Mucosa of descending colon (tissue), 3 donors: Measurements from ENCODE around the gene DNAJC25. TPM values are rescaled to one million over a fixed set of nuclear protein-coding genes. Genes with fewer than 3 reads are reported as not detected.

ENCODE experiments used
- ATAC-seq: fragments of 200-7000 bp; cut with Tn5 transposase; one replicate; pipeline ENCODE4 v1.9.1; 2020; ENCODE audit warnings: mild to moderate bottlenecking, moderate library complexity
- DNase-seq, 3 donors: peaks; one replicate each; pipeline ENCODE4 v3.0.0-alpha.2; 2020
- H3K36me3 ChIP-seq: fragments of 200-600 bp; one replicate; pipeline ENCODE4 v1.8.0; 2021; ENCODE audit warnings: low read depth, mild to moderate bottlenecking
- H3K4me1 ChIP-seq: fragments of 200-600 bp; one replicate; pipeline ENCODE4 v1.8.0; 2021; ENCODE audit warnings: low read depth, mild to moderate bottlenecking
- H3K4me3 ChIP-seq: fragments of 200-600 bp; one replicate; pipeline ENCODE4 v1.8.0; 2021; ENCODE audit warnings: mild to moderate bottlenecking
- H3K9me3 ChIP-seq: fragments of 200-600 bp; one replicate; pipeline ENCODE4 v1.8.0; 2021; ENCODE audit warnings: mild to moderate bottlenecking
- intact Hi-C, 2 donors: fragments of 100-400 bp; cut with DNase I in 1 of 2; cut with micrococcal nuclease in 1 of 2; formaldehyde crosslinking; loops; one replicate each; pipeline versions ENCODE4 v1.11.0 to v1.11.1; 2022; cut with DNase I, micrococcal nuclease
- total RNA-seq, 3 donors: library from RNA; stranded (reverse); fragmentation: NEBNext Ultra II Directional in 2 of 3; extraction: Animal tissue kit (Norgen Biotek cat#: 25700) in 2 of 3; gene quantifications; one replicate each; pipeline versions ENCODE4 v1.2.1 to v1.2.4, GENCODE V29; 2021 to 2023
- TF ChIP-seq, protein P1 (sequence below): fragments of 200-600 bp; IDR thresholded peaks from one replicate; pipeline ENCODE4 v1.8.0; 2022; ENCODE audit warnings: antibody characterized with exemption, mild to moderate bottlenecking
- donor health status: DM: no; HTN: no; CAD: no; lungs with moderate emphysema.
- donor health status: DM: no; HTN: no; CAD: no.
- donor health status: DM: no; HTN: yes; CAD: no.

Gene DNAJC25
- total RNA-seq, 3 donors from 2014 or later, result 7.5 to 8.0 (median 7.7) TPM

- ATAC-seq, result no peak
Measured at GRCh38 chr9:111648066-111648465, 16.9 kb downstream of the DNAJC25 start.

DNA sequence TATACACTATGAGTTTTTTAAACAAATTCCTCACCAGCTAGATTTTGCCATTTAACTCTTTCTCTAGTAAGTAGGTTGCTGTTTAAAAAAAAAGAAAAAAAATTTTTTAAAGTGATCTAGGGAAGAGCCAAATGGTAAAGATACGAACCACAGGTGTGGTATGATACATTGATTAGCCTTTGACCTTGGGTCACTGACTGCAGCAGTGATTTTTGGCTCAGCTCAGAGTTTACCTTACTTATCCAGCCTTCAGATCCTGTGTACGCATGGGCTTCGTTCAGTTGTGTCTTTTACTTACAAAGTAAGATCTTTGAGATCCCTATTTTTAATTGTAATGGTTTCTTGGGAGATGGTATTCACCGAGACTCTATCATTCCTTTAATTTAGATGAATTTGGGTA, 17.9 kb downstream of the DNAJC25 start:
- no peak for ATAC-seq

More at GRCh38 chr9:111648066-111648465, 16.9 kb downstream of the DNAJC25 start:
- Histone ChIP-seq H3K36me3 (no peaks in the 10 kb centered on the region), H3K9me3 (no peaks in the 10 kb centered on the region), H3K4me1 (no peaks in the 10 kb centered on the region), H3K4me3 (no peak overlapping the region)
- TF ChIP-seq, protein P1, sequence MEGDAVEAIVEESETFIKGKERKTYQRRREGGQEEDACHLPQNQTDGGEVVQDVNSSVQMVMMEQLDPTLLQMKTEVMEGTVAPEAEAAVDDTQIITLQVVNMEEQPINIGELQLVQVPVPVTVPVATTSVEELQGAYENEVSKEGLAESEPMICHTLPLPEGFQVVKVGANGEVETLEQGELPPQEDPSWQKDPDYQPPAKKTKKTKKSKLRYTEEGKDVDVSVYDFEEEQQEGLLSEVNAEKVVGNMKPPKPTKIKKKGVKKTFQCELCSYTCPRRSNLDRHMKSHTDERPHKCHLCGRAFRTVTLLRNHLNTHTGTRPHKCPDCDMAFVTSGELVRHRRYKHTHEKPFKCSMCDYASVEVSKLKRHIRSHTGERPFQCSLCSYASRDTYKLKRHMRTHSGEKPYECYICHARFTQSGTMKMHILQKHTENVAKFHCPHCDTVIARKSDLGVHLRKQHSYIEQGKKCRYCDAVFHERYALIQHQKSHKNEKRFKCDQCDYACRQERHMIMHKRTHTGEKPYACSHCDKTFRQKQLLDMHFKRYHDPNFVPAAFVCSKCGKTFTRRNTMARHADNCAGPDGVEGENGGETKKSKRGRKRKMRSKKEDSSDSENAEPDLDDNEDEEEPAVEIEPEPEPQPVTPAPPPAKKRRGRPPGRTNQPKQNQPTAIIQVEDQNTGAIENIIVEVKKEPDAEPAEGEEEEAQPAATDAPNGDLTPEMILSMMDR, result no peak
- no peak for DNase-seq
- intact Hi-C loops, result no loop called here

DNA sequence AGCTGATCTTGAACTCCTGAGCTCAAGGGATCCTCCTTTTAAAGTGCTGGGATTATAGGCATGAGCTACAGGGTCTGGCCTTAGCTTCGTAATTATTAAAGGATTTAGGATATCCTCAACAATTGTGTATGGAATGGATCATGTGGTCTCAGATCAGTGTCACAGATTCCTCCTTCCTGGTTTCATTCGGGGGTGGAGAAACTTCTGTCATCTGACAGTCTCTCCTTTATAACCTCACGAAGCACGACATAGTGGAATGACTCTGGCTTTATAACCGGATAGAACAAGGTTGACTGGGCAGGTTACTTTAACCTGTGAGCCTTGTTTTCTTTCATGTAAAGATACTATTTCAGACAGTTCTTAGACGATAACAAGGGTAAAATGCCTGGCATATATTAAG, 25.9 kb downstream of the DNAJC25 start:
- DNase-seq, result peak in 1 of 3 donors; percentile 49
- Histone ChIP-seq H3K4me3 (no peak overlapping the region), H3K4me1 (no peaks in the 10 kb centered on the region), H3K36me3 (no peaks in the 10 kb centered on the region), H3K9me3 (no peaks in the 10 kb centered on the region)
- intact Hi-C loops, result no loop called here
- peak; percentile 74 for ATAC-seq
- TF ChIP-seq, protein P1, result no peak

More for the DNA sequence above, 17.9 kb downstream of the DNAJC25 start:
- Histone ChIP-seq H3K4me1 (no peaks in the 10 kb centered on the region), H3K36me3 (no peaks in the 10 kb centered on the region), H3K4me3 (no peak overlapping the region), H3K9me3 (no peaks in the 10 kb centered on the region)
- TF ChIP-seq, protein P1, result no peak
- intact Hi-C loops, result no loop called here
- no peak for DNase-seq

- TF ChIP-seq, protein P1, result no peak
- H3K4me3 ChIP-seq, result no peak overlapping the region
- H3K36me3 ChIP-seq, result no peaks in the 10 kb centered on the region
- DNase-seq (peak in 2 of 3 donors; percentile 44 to 48), ATAC-seq (no peak)
- H3K9me3 ChIP-seq, result no peaks in the 10 kb centered on the region
- intact Hi-C loops, result no loop called here
- H3K4me1 ChIP-seq, result peaks cover 7% of the 10 kb centered on the region
Measured at GRCh38 chr9:111658943-111659342, 27.8 kb downstream of the DNAJC25 start.

DNA sequence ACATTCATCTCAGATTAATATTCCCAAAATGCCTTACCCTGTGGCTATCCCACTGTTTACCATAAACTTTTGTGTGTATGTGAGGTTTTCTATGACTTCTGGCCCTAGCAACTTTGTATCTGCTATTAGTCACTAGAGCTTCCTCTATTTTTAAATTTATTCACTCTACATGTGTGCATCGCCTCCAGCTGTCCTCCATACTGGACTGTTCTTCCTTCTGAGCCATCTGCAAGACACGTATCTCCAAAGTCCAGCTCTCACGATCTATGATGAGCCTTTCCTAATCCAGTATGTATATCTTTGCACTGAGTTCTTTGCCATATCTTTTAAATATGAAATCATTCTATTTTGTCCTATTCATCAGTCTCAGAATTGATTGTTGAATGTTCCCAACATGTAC, 28.6 kb downstream of the DNAJC25 start:
- H3K9me3 ChIP-seq, result no peaks in the 10 kb centered on the region
- H3K4me3 ChIP-seq, result no peak overlapping the region
- intact Hi-C loops, result no loop called here
- DNase-seq (no peak), ATAC-seq (no peak)
- peaks cover 7% of the 10 kb centered on the region for H3K4me1 ChIP-seq
- TF ChIP-seq, protein P1, result no peak
- H3K36me3 ChIP-seq, result no peaks in the 10 kb centered on the region
